ENCODE data around the gene DCST1. TPM values are rescaled to one million over a fixed set of nuclear protein-coding genes. Genes with fewer than 3 reads are reported as not detected.

Gene DCST1
- total RNA-seq, 1 experiment from 2014 or later: 0.15 TPM

DNA sequence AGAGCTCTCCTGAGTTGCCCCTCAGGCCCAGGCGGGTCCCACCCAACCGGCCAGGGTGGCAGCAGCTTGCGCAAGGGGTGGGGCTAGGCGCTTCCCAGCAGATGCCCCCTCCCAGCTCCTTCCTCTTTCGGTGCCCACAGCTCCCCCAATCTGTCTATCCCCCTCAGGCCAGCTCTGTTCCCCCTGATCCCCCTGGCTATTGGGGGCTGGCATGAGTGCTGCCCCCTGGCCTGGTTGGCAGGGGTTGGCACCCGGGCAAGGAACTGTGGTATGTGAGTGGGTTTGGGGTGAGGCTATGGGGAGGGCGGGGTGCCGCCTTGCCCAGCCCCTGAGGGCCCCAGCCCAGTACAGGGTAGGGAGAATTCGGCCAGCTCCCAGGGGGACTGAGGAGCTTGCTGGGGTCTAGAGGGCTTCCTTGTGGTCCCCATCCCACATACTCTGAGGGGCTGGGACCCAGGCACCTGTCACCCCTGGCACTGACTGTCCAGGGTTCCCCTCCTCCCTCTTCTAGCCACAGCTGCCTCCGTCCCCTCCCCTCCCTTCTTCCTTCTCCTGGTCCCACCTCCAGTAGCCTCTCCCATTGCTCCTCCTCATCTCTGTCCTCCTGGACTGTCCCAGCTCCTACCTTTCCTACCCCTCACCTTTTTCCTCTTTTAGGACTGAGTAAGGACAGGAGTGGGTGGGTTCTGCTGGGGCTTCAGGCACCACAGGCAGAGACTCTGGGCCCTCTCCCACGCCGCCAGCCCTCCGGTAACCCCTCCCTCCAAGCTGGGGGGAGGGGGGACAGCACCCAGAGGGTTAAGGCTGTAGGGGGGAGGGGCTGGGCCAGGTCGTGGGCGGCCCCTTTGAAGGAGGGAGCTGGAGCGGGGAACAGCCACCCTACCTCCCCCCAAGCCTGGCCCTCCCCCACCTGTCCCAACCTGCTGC lies 25.3 kb upstream of the DCST1 start:
- TF ChIP-seq ZNF317 (CRISPR knock-in tag; IDR thresholded peaks at IDR 0.05; ENCODE audit: borderline replicate concordance, low read depth): no peak
- no peak for TF ChIP-seq NR3C1 (CRISPR knock-in tag; conservative IDR thresholded peaks at IDR 0.05; ENCODE audit: low read depth)
- TF ChIP-seq, protein P1, sequence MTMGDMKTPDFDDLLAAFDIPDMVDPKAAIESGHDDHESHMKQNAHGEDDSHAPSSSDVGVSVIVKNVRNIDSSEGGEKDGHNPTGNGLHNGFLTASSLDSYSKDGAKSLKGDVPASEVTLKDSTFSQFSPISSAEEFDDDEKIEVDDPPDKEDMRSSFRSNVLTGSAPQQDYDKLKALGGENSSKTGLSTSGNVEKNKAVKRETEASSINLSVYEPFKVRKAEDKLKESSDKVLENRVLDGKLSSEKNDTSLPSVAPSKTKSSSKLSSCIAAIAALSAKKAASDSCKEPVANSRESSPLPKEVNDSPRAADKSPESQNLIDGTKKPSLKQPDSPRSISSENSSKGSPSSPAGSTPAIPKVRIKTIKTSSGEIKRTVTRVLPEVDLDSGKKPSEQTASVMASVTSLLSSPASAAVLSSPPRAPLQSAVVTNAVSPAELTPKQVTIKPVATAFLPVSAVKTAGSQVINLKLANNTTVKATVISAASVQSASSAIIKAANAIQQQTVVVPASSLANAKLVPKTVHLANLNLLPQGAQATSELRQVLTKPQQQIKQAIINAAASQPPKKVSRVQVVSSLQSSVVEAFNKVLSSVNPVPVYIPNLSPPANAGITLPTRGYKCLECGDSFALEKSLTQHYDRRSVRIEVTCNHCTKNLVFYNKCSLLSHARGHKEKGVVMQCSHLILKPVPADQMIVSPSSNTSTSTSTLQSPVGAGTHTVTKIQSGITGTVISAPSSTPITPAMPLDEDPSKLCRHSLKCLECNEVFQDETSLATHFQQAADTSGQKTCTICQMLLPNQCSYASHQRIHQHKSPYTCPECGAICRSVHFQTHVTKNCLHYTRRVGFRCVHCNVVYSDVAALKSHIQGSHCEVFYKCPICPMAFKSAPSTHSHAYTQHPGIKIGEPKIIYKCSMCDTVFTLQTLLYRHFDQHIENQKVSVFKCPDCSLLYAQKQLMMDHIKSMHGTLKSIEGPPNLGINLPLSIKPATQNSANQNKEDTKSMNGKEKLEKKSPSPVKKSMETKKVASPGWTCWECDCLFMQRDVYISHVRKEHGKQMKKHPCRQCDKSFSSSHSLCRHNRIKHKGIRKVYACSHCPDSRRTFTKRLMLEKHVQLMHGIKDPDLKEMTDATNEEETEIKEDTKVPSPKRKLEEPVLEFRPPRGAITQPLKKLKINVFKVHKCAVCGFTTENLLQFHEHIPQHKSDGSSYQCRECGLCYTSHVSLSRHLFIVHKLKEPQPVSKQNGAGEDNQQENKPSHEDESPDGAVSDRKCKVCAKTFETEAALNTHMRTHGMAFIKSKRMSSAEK (CRISPR knock-in tag; IDR thresholded peaks at IDR 0.05; ENCODE audit: borderline replicate concordance): no peak
- no peak for TF ChIP-seq HMGA2 (CRISPR knock-in tag; IDR thresholded peaks at IDR 0.05)
- TF ChIP-seq, protein P2, sequence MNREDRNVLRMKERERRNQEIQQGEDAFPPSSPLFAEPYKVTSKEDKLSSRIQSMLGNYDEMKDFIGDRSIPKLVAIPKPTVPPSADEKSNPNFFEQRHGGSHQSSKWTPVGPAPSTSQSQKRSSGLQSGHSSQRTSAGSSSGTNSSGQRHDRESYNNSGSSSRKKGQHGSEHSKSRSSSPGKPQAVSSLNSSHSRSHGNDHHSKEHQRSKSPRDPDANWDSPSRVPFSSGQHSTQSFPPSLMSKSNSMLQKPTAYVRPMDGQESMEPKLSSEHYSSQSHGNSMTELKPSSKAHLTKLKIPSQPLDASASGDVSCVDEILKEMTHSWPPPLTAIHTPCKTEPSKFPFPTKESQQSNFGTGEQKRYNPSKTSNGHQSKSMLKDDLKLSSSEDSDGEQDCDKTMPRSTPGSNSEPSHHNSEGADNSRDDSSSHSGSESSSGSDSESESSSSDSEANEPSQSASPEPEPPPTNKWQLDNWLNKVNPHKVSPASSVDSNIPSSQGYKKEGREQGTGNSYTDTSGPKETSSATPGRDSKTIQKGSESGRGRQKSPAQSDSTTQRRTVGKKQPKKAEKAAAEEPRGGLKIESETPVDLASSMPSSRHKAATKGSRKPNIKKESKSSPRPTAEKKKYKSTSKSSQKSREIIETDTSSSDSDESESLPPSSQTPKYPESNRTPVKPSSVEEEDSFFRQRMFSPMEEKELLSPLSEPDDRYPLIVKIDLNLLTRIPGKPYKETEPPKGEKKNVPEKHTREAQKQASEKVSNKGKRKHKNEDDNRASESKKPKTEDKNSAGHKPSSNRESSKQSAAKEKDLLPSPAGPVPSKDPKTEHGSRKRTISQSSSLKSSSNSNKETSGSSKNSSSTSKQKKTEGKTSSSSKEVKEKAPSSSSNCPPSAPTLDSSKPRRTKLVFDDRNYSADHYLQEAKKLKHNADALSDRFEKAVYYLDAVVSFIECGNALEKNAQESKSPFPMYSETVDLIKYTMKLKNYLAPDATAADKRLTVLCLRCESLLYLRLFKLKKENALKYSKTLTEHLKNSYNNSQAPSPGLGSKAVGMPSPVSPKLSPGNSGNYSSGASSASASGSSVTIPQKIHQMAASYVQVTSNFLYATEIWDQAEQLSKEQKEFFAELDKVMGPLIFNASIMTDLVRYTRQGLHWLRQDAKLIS (CRISPR knock-in tag; IDR thresholded peaks at IDR 0.05; ENCODE audit: borderline replicate concordance): no peak
- no peak for TF ChIP-seq TEAD1 (CRISPR knock-in tag; IDR thresholded peaks at IDR 0.05)
- TF ChIP-seq JUN (CRISPR knock-in tag; IDR thresholded peaks at IDR 0.05): no peak
- TF ChIP-seq, protein P3, sequence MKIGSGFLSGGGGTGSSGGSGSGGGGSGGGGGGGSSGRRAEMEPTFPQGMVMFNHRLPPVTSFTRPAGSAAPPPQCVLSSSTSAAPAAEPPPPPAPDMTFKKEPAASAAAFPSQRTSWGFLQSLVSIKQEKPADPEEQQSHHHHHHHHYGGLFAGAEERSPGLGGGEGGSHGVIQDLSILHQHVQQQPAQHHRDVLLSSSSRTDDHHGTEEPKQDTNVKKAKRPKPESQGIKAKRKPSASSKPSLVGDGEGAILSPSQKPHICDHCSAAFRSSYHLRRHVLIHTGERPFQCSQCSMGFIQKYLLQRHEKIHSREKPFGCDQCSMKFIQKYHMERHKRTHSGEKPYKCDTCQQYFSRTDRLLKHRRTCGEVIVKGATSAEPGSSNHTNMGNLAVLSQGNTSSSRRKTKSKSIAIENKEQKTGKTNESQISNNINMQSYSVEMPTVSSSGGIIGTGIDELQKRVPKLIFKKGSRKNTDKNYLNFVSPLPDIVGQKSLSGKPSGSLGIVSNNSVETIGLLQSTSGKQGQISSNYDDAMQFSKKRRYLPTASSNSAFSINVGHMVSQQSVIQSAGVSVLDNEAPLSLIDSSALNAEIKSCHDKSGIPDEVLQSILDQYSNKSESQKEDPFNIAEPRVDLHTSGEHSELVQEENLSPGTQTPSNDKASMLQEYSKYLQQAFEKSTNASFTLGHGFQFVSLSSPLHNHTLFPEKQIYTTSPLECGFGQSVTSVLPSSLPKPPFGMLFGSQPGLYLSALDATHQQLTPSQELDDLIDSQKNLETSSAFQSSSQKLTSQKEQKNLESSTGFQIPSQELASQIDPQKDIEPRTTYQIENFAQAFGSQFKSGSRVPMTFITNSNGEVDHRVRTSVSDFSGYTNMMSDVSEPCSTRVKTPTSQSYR (CRISPR knock-in tag; IDR thresholded peaks at IDR 0.05): no peak
- no peak for TF ChIP-seq GABPB1 (CRISPR knock-in tag; IDR thresholded peaks at IDR 0.05)
- TF ChIP-seq, protein P4, sequence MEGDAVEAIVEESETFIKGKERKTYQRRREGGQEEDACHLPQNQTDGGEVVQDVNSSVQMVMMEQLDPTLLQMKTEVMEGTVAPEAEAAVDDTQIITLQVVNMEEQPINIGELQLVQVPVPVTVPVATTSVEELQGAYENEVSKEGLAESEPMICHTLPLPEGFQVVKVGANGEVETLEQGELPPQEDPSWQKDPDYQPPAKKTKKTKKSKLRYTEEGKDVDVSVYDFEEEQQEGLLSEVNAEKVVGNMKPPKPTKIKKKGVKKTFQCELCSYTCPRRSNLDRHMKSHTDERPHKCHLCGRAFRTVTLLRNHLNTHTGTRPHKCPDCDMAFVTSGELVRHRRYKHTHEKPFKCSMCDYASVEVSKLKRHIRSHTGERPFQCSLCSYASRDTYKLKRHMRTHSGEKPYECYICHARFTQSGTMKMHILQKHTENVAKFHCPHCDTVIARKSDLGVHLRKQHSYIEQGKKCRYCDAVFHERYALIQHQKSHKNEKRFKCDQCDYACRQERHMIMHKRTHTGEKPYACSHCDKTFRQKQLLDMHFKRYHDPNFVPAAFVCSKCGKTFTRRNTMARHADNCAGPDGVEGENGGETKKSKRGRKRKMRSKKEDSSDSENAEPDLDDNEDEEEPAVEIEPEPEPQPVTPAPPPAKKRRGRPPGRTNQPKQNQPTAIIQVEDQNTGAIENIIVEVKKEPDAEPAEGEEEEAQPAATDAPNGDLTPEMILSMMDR (IDR thresholded peaks at IDR 0.05): no peak
- TF ChIP-seq ZNF232 (CRISPR knock-in tag; IDR thresholded peaks at IDR 0.05): no peak
- TF ChIP-seq ETV6 (CRISPR knock-in tag; IDR thresholded peaks at IDR 0.05): no peak
- no peak for TF ChIP-seq ZNF671 (CRISPR knock-in tag; IDR thresholded peaks at IDR 0.05)
- TF ChIP-seq ZNF219 (CRISPR knock-in tag; IDR thresholded peaks at IDR 0.05; ENCODE audit: borderline replicate concordance): no peak
- TF ChIP-seq NFE2L1 (CRISPR knock-in tag; IDR thresholded peaks at IDR 0.05): no peak
- TF ChIP-seq ZNF423 (CRISPR knock-in tag; IDR thresholded peaks at IDR 0.05): no peak
- no peak for TF ChIP-seq OVOL2 (CRISPR knock-in tag; IDR thresholded peaks at IDR 0.05; ENCODE audit: borderline replicate concordance)
- TF ChIP-seq ZNF121 (CRISPR knock-in tag; IDR thresholded peaks at IDR 0.05): no peak
- no peak for TF ChIP-seq ELF4 (CRISPR knock-in tag; IDR thresholded peaks at IDR 0.05; ENCODE audit: low read depth)
- Mint-ChIP-seq H3K9me3 (no peaks in the 10 kb centered on the region), H3K4me1 (peaks cover 60% of the 10 kb centered on the region), H3K27me3 (ENCODE audit: low read depth) (no peaks in the 10 kb centered on the region), H3K36me3 (peaks cover 4% of the 10 kb centered on the region; the same call in 1 of the 2 replicates), H3K27ac (no peak overlapping the region), H3K4me3 (peak overlapping the region; percentile 41)
- POLR2A ChIA-PET: interaction anchor here (0.5 to 1.7 kb wide), 8 partner anchors 8 to 38 kb away, joined by 3 to 9 read pairs (median 4); partner anchors contain the start of genes FLAD1 and SHC1
- peak; percentile 2; the same call in 1 of the 2 replicates for ATAC-seq
- peak; percentile 36 for DNase-seq (ENCODE audit: low spot score)
- CTCF ChIA-PET: interaction anchor here (0.6 to 4.3 kb wide), 15 partner anchors 9 to 185 kb away, joined by 3 to 58 read pairs (median 5); partner anchors contain the start of genes KRTCAP2, PBXIP1 and SHC1
